Brain pericyte (primary cell): ENCODE measurements around the gene TMLHE.
"Not testable (repeated sequence)": the region's sequence is repeated elsewhere in the genome, so short reads cannot be mapped to it uniquely, and the experiment has no call there.

Experiments used
- DNase-seq: peaks from one replicate; pipeline ENCODE4 v3.0.0-alpha.2; 2012; ENCODE audit warnings: low read depth, low spot score

The TMLHE gene

GRCh38 chrX:155612312-155613224 is at the start of gene TMLHE, which contains the start of gene SPRY3:
Gene TMLHE (minus strand): TSS chrX:155612952. CDS start chrX:155545276, 67,676 bp downstream.
Gene SPRY3 (plus strand): TSS chrX:155612586.
- DNase-seq = peak; percentile 39

GRCh38 chrX:155662282-155662681 is 49.5 kb upstream of the TMLHE start:
- DNase-seq = no peak

- DNase-seq = no peak
These were observed 32.4 kb upstream of the TMLHE start for GRCh38 chrX:155645180-155645579.

GRCh38 chrX:155643240-155643639 is 30.5 kb upstream of the TMLHE start:
- no peak for DNase-seq

- not testable (repeated sequence) for DNase-seq
These were observed 28.6 kb upstream of the TMLHE start for GRCh38 chrX:155641371-155641770.

GRCh38 chrX:155637714-155638113 is 25.0 kb upstream of the TMLHE start:
- no peak for DNase-seq

- DNase-seq = not testable (repeated sequence)
These were observed 22.3 kb upstream of the TMLHE start for GRCh38 chrX:155635019-155635418.

GRCh38 chrX:155632431-155633100 is 19.8 kb upstream of the TMLHE start:
- no peak for DNase-seq

GRCh38 chrX:155620110-155620509 is 7.4 kb upstream of the TMLHE start:
- DNase-seq = not testable (repeated sequence)

- no peak for DNase-seq
These were observed 3.2 kb upstream of the TMLHE start for GRCh38 chrX:155615938-155616337.

GRCh38 chrX:155613927-155614559 is 1.3 kb upstream of the TMLHE start:
- DNase-seq = no peak

- DNase-seq = no peak
These were observed 1.4 kb downstream of the TMLHE start for GRCh38 chrX:155611302-155611701.

GRCh38 chrX:155592981-155593380 is 19.8 kb downstream of the TMLHE start:
- DNase-seq = no peak

- no peak for DNase-seq
These were observed 20.4 kb downstream of the TMLHE start for GRCh38 chrX:155592331-155592730.

GRCh38 chrX:155577682-155578081 is 35.1 kb downstream of the TMLHE start:
- DNase-seq = no peak

- DNase-seq = no peak
These were observed 49.7 kb downstream of the TMLHE start for GRCh38 chrX:155563099-155563498.

GRCh38 chrX:155544881-155545280 is 67.9 kb downstream of the TMLHE start:
- DNase-seq = no peak

- DNase-seq = no peak
These were observed 76.9 kb downstream of the TMLHE start for GRCh38 chrX:155535866-155536265.

GRCh38 chrX:155534800-155535199 is 78.0 kb downstream of the TMLHE start:
- no peak for DNase-seq

GRCh38 chrX:155527023-155527422 is 85.7 kb downstream of the TMLHE start:
- DNase-seq = not testable (repeated sequence)

- DNase-seq = no peak
These were observed 98.5 kb downstream of the TMLHE start for GRCh38 chrX:155514225-155514624.

- no peak for DNase-seq
These were observed 107.5 kb downstream of the TMLHE start for GRCh38 chrX:155505296-155505695.
